HG02759 (cell line): ENCODE results near the gene NTNG1.

Experiments
- ATAC-seq: cut with Tn5 transposase; IDR thresholded peaks from one replicate; pipeline ENCODE4 v1.9.1; 2021; ENCODE audit warnings: mild to moderate bottlenecking, moderate library complexity; ENCODE audit not compliant: unreplicated experiment

The NTNG1 gene

GRCh38 chr1:107255469-107255868 is 114.6 kb downstream of the NTNG1 start:
- ATAC-seq: no peak

- no peak for ATAC-seq
Observed at GRCh38 chr1:107262467-107263286, 121.8 kb downstream of the NTNG1 start.

DNA sequence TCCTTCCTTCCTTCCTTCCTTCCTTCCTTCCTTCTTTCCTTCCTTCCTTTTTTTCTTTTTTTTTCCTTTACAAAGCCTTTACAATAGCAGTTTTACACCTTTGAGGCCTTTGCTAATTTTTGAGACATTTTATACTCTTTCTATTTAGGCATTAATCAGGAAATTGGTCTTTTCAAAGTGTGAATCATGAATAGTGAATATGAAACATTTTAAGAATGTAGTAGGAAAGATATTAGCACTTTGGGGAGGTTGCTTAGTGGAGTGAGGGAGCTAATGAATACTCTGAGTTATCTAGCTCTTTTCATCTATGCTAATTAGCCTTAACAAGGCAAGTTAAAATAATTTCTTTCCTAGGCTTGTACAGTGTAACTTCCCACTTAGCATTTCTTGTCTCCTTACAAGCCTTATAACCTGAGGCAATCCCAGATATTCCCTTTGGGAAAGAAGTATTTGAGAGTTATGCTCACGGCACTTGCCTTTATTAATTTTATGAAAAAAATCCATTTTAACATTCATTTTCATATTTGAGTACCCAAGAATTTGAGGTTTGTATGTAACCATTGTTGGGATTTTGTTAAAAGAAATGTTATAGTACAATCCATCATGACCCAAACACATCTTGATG is 122.6 kb downstream of the NTNG1 start:
- no peak for ATAC-seq

DNA sequence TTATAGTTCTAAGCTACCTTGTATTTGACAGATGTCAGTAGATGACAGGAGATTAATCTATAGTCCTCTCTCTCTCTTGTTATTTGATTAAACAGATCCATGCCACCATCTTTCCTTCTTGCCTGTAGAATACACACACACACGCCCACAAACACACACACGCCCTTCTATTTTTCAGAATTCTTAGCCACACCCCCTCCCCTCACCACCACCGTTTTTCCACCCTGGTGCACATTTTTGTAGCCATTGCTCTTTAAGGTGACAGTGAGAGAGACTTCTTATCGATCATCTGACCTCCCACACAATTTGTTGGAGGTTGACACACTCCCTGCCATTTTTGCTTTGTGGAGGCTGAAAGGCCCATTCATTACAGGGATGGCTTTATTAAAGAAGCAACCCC is 123.2 kb downstream of the NTNG1 start:
- no peak for ATAC-seq

GRCh38 chr1:107264561-107264960 is 123.7 kb downstream of the NTNG1 start:
- no peak for ATAC-seq

DNA sequence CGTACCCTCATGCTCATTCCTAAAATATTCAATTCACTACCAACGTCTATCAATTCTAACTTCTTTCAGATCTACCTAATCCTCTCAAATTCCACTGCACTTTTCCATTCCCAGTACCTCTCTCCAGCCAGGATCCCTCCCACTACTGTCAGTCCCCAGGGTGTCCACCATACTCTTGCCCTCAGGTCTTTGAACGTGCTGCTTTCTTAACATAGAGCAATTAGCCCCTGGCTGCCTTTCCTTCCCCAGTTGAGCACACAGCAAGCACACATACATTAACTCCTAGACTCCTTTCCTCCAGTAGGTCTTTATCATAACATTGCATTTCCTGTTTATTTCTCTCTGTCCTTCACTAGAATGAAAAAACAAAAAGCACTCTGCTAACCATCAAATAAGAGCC is 126.7 kb downstream of the NTNG1 start:
- no peak for ATAC-seq

- no peak for ATAC-seq
Observed at GRCh38 chr1:107272321-107272720, 131.5 kb downstream of the NTNG1 start.

DNA sequence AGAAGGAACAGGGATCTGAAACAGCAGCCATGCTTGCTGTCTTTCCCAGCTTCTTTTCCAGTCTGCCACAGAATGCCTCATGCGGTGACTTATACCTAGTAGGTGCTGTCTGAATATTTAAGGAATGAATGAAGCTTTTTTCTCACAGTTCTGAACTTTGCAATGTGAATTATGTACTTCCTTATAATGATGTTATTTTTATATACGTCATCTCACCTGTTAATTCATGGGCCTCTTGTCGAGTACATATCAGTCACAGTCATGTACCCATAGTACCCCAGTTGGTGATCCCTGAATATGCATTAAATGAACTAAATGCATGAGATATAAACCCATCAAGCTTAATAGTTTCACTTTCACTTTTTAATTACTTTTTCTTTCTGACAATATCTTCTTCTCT is 132.7 kb downstream of the NTNG1 start:
- ATAC-seq: no peak

GRCh38 chr1:107274227-107274626 is 133.4 kb downstream of the NTNG1 start:
- no peak for ATAC-seq

DNA sequence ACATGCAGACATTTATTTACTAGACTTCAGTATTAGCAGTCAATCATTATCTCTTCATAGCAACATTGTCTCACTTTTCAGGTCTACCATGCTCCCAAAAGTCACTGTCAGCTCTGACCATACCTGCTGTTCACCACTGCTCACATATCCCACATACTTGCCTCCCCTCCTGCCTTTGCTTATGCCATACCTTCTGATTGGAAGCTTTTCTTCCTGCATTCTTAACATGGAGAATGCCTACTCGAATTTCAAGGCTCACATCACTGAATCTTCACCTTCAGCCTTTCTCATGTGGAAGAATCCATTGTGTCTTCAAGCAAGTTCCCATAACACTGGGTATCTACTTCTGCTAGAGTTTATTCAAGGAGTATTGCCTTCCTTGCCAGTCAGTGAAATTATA is 135.4 kb downstream of the NTNG1 start:
- ATAC-seq: no peak

DNA sequence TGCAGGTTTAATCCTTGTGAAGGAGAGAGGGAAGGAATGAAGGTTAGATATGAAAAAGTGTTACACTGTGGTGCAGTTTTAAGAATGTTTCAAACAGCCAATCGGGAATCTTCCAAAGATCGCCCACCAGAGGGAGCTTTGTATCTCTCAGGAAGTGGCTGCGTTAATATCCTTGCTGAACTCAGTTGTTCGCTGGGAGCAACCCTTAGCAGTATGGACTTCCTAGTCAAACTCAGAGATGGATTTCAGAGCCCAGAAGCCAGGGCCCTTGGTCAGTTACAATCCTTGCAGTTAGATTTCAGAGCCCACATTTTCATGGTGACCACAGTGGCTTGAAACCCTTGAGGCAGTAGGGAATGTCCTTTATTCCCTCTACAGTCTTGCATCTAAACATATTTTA is 136.2 kb downstream of the NTNG1 start:
- ATAC-seq: no peak

DNA sequence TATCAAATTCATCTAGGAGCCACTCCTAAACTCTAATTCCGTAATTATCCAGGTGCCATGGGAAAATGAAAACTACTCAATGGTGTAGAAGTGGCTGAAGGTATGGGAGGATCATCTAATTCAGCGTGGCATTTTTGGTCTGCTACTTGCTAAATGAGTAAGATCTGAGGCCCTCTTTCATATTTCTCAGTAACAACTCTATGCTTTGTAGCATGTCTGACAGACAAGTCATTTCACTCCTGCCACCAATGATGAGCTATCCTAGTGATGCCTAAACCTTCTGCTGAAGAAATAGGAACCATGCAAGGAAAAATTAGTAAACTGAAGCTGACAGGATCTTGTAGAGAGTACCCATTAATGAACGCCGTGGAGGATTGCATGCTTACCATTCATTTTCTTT is 145.3 kb downstream of the NTNG1 start:
- ATAC-seq: no peak

GRCh38 chr1:107291987-107292386 is 151.1 kb downstream of the NTNG1 start:
- no peak for ATAC-seq

DNA sequence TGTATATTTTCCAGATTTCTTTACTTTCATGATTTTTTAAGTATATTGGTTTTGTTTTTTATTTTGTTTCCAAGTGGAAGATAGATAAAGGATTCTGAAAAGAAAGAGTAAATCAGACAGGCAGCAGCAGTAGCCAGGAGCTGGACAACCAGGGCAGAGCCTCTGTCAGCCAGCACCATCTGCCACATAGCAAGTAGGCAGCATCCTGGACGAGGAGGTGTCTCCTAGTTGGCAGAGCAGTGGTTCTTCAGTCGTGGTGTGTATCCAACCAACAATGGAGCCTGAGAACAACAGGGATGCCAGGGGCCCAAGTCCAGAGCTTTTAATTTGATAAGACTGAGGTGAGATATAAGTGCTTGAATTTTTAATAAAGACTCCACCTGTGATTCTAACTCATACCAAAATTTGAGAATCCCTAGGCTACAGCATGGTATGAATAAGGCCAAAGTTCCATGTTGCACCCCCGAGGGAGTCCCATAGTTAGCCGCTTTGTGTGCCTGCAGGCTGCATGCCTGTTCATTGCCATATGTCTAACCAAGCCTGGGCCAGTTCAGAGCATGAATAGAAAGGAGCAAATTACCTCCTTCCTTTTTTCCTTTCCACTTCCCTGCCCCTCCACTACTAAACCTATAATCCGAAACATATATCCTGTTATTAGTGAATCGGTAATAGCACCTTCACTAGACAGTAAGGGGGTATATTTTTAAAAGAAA is 153.2 kb downstream of the NTNG1 start:
- ATAC-seq: no peak

DNA sequence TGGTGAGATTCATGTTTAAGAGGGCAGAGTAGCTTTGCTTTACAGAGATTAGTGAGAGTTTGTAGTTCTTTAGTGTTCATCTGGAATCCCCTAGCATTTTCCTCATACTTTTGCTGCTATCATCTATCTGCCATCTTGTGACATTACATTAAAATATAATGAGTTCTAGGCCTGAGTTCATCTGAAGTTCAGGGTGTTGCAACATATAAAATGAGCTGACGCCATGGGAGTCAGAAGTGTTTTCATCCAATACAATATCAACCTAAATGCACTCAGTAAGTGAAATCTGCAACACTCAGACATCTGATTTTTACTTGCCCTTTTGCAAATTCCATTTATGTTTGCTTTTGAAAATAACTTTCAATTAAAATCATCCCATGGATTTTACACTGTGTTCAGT is 153.8 kb downstream of the NTNG1 start:
- no peak for ATAC-seq

DNA sequence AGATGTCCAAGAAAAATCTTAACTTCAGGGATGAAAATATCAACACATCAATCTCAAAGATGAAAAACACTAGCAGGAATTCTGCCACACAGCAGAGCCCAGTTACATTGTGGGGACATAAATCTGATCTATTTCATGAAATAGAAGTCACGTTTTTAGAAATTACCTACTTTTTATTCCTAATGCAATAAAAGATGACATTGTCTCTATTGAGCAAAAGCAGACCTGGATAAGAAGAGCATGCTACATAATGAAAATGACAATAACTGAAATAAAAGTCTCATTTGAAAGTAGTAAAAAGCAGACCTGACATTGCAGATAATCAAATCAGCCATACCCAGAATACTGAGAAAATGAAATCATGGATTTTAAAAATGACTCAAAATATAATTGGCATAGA is 156.8 kb downstream of the NTNG1 start:
- no peak for ATAC-seq

- ATAC-seq: no peak
Observed at GRCh38 chr1:107298526-107298925, 157.7 kb downstream of the NTNG1 start.

DNA sequence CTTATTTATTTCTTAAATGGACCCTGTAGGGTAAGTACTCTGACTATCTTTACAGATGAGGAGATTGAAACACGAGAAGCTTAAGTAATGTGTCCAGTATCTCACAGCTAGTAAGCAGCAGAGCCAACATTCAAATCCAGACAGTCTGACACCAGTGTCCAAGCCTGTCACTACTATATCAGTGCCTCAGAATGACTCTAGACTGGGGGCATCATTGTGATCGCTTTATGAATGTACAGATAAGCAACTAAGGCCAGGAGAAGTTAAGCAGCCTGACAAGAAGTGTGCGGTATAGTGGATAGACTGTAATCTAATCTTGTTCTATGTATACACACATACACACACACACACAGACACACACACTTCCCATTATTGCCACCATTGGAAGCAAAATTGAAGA is 158.7 kb downstream of the NTNG1 start:
- ATAC-seq: no peak

DNA sequence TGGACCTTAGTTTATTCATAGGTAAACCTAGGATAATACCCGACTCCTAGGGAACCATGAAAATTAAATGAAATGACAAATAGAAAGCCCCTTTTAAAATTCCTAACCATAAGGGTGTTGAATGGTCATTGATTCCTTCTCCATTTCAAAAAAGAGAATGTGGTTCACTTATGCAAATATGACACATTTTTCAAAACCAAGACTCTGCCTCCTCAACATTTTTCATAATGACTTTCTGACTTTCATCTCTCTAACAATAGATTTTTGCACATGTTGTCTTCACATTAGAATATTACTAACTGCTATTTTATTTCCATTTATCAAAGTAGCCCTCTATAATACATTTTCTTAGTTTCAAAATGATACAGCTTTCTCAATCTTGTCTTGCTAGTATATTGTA is 169.1 kb downstream of the NTNG1 start:
- no peak for ATAC-seq

- no peak for ATAC-seq
Observed at GRCh38 chr1:107315652-107316051, 174.8 kb downstream of the NTNG1 start.

DNA sequence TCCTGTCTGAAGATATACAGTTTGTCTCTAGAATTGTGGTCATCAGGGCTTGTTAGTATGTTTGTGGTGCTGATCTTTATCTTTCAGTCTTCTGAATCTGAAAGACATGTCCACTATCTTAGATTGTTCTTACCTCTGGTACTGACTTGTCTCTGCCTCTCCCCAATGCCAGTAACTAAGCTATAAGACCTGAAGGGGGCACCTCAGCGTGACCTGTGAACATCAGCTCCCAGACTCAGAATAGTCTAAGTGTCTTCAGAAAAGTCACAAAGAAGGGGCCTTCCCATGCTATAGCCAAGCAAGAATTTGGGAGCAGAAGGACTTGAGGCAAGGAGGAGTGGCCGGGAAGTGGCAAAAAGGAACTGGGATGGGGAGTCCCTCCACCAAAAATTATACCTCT is 178.1 kb downstream of the NTNG1 start:
- no peak for ATAC-seq

- no peak for ATAC-seq
Observed at GRCh38 chr1:107323784-107324183, 182.9 kb downstream of the NTNG1 start.
